ENCODE data around the gene ONECUT1. TPM values are rescaled to one million over a fixed set of nuclear protein-coding genes. Genes with fewer than 3 reads are reported as not detected.

Gene ONECUT1
- total and polyA plus RNA-seq, 10 of the 15 experiments (the other 5 are each of a cell fraction or from before 2014, with no cell fraction given): 0.28 TPM; not detected in 9

DNA sequence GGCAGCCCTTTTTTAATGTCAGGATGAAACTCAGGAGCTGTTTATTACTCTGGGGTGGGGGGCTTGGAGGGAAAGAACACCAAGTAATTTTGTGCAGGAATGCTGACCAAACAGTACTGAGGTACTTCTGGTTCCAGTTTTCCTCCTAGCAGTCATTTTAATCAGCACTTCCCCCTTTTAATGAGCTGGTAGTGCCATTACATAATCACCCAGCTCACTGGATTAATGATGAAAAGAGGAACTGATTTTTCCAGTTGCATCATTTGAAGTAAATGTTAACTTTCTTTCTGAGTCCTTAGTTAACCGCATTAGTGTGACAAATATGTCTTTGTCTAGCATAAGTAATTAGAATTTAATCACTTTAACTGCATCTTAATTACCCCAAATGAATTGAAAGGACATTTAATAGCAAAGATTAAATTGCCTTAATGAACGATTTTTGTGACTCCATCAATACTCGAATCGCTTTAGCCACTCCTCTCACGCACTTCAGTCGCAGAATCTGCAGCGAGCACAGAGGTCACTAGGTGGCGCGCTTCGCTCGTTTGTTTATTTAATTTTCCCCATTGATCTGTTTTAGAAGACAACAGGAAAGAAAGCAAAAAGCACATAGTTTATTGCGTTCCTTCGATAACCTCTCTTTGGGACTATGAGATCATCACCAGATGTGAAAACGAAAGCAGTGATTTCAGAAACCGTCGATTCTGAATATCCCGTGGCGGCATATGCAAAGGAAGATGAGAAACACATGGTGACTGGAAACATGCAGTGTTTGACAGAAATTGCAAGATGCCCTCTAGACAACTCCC lies 9.8 kb downstream of the ONECUT1 start:
- H3K36me3 ChIP-seq (ENCODE audit: control insufficient read depth in 2 of 2, insufficient read depth in 2 of 2, low read length in 1 of 2): no peaks in the 10 kb centered on the region
- BruUV-seq (replicated peaks): no TSS peak
- no peak overlapping the region; the same call in 1 of the 2 replicates for H3K4me3 ChIP-seq
- H3K9me3 ChIP-seq (replicated peaks; ENCODE audit: control insufficient read depth, insufficient read depth, low read length): no peaks in the 10 kb centered on the region
- no peaks in the 10 kb centered on the region for H4K20me1 ChIP-seq (ENCODE audit: control insufficient read depth, insufficient read depth)
- H3K27me3 ChIP-seq (replicated peaks in 1 of 2; ENCODE audit: control insufficient read depth in 2 of 2, insufficient read depth in 2 of 2, low read length in 1 of 2): peaks cover 13 to 17% of the 10 kb centered on the region in 2 experiments
- H2AFZ ChIP-seq (ENCODE audit: control insufficient read depth, low read depth, low read length): peak overlapping the region; percentile 28; the same call in 1 of the 2 replicates
- DNase-seq (ENCODE audit: low read depth, low spot score): peak; percentile 39
- RAD21 ChIA-PET (ENCODE audit: unreplicated experiment): interaction anchor here (1.0 kb wide), 1 partner anchor 314 kb away, joined by 3 read pairs; no protein-coding TSS in a partner anchor
- peak; percentile 86 for FAIRE-seq
- in situ Hi-C loops (cut with MboI) (loop anchor here (10.0 kb wide), 1 partner anchor 934 kb away; no protein-coding TSS in a partner anchor), intact Hi-C loops (cut with micrococcal nuclease; ENCODE audit: unreplicated experiment) (loop anchor here (2.0 kb wide), 2 partner anchors 416 to 806 kb away; no protein-coding TSS in a partner anchor)
- H3K4me2 ChIP-seq (ENCODE audit: control insufficient read depth, insufficient read depth): peak overlapping the region; percentile 45
- no peaks in the 10 kb centered on the region for H3K79me2 ChIP-seq (ENCODE audit: control insufficient read depth, insufficient read depth, low read length)
- POLR2A ChIA-PET: no interaction called here
- no peak overlapping the region for H3K27ac ChIP-seq (ENCODE audit: control insufficient read depth, insufficient read depth)
- ATAC-seq: peak; percentile 77
- H3K9ac ChIP-seq (ENCODE audit: control insufficient read depth, insufficient read depth, low read length): no peak overlapping the region
- CTCF ChIA-PET: interaction anchor here (0.8 to 1.4 kb wide), 16 partner anchors 10 to 938 kb away, joined by 3 to 7 read pairs (median 3); partner anchors contain the start of genes ATOSA and ONECUT1
- SMC1A ChIA-PET (ENCODE audit: uncharacterized antibody, unreplicated experiment): interaction anchor here (2.8 kb wide), 1 partner anchor 524 kb away, joined by 13 read pairs; no protein-coding TSS in a partner anchor
- peaks cover 9% of the 10 kb centered on the region for H3K4me1 ChIP-seq (ENCODE audit: control insufficient read depth, insufficient read depth, low read length)
- under 1% methylated on average over 18 of the region's 18 CpGs for WGBS (ENCODE audit: insufficient coverage, insufficient replicate concordance, low lambda C conversion rate, missing lambda C conversion rate)
- no peak for TF ChIP-seq ASH2L (IDR thresholded peaks at IDR 0.05; ENCODE audit: borderline replicate concordance, low read depth)
- no peak for TF ChIP-seq KAT2A (conservative IDR thresholded peaks at IDR 0.05; ENCODE audit: control insufficient read depth, low read depth, low read length)
- no peak for TF ChIP-seq SP1 (IDR thresholded peaks at IDR 0.05; ENCODE audit: low read depth, low read length)
- TF ChIP-seq ATF7 (IDR thresholded peaks at IDR 0.05; ENCODE audit: low read depth): peak; percentile 97
- TF ChIP-seq FOXM1 (IDR thresholded peaks at IDR 0.05; ENCODE audit: low read depth, low read length): peak; percentile 85; the same call in 1 of the 2 replicates
- TF ChIP-seq, protein P1, sequence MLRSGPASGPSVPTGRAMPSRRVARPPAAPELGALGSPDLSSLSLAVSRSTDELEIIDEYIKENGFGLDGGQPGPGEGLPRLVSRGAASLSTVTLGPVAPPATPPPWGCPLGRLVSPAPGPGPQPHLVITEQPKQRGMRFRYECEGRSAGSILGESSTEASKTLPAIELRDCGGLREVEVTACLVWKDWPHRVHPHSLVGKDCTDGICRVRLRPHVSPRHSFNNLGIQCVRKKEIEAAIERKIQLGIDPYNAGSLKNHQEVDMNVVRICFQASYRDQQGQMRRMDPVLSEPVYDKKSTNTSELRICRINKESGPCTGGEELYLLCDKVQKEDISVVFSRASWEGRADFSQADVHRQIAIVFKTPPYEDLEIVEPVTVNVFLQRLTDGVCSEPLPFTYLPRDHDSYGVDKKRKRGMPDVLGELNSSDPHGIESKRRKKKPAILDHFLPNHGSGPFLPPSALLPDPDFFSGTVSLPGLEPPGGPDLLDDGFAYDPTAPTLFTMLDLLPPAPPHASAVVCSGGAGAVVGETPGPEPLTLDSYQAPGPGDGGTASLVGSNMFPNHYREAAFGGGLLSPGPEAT (IDR thresholded peaks at IDR 0.05; ENCODE audit: low read depth): peak; percentile 61; the same call in 1 of the 2 replicates
- TF ChIP-seq, protein P2, sequence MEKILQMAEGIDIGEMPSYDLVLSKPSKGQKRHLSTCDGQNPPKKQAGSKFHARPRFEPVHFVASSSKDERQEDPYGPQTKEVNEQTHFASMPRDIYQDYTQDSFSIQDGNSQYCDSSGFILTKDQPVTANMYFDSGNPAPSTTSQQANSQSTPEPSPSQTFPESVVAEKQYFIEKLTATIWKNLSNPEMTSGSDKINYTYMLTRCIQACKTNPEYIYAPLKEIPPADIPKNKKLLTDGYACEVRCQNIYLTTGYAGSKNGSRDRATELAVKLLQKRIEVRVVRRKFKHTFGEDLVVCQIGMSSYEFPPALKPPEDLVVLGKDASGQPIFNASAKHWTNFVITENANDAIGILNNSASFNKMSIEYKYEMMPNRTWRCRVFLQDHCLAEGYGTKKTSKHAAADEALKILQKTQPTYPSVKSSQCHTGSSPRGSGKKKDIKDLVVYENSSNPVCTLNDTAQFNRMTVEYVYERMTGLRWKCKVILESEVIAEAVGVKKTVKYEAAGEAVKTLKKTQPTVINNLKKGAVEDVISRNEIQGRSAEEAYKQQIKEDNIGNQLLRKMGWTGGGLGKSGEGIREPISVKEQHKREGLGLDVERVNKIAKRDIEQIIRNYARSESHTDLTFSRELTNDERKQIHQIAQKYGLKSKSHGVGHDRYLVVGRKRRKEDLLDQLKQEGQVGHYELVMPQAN (conservative IDR thresholded peaks at IDR 0.05): no peak
- TF ChIP-seq PBX3 (IDR thresholded peaks at IDR 0.05; ENCODE audit: insufficient replicate concordance, low read depth, low read length): no peak
- TF ChIP-seq ZNF687 (IDR thresholded peaks at IDR 0.05): no peak
- no peak for TF ChIP-seq SRF (IDR thresholded peaks at IDR 0.05; ENCODE audit: low read depth in 2 of 2, low read length in 2 of 2)
- TF ChIP-seq CHD1 (IDR thresholded peaks at IDR 0.05; ENCODE audit: low read depth, low read length): no peak
- TF ChIP-seq SUPT20H (IDR thresholded peaks at IDR 0.05; ENCODE audit: borderline replicate concordance, control insufficient read depth, low read depth, low read length): no peak
- no peak for TF ChIP-seq WRNIP1 (IDR thresholded peaks at IDR 0.05; ENCODE audit: borderline replicate concordance, low read depth, low read length)
